GM06990 (cell line): ENCODE data around the gene COA1.

Source experiments
- DNase-seq: peaks from one replicate; pipeline ENCODE4 v3.0.0-alpha.2; 2011; ENCODE audit not compliant: insufficient read length; ENCODE audit errors: extremely low read depth
- H3K27me3 ChIP-seq: replicated peaks from 2 replicates; pipeline ENCODE4 v1.6.0; 2011; ENCODE audit warnings: low read length; ENCODE audit not compliant: control insufficient read depth, insufficient read depth
- H3K36me3 ChIP-seq: 2 replicates; pipeline ENCODE4 v1.5.1; 2011; ENCODE audit warnings: low read length; ENCODE audit not compliant: control insufficient read depth, insufficient read depth
- H3K4me3 ChIP-seq: replicated peaks from 2 replicates; pipeline ENCODE4 v1.5.1; 2011; ENCODE audit warnings: low read depth, mild to moderate bottlenecking, control low read depth, low read length
- CTCF ChIP-seq: IDR thresholded peaks from 2 replicates; pipeline ENCODE4 v1.5.1; 2011; ENCODE audit warnings: low read length, control low read depth, mild to moderate bottlenecking, inconsistent platforms; ENCODE audit not compliant: insufficient read depth, poor library complexity, severe bottlenecking

COA1 gene

DNA sequence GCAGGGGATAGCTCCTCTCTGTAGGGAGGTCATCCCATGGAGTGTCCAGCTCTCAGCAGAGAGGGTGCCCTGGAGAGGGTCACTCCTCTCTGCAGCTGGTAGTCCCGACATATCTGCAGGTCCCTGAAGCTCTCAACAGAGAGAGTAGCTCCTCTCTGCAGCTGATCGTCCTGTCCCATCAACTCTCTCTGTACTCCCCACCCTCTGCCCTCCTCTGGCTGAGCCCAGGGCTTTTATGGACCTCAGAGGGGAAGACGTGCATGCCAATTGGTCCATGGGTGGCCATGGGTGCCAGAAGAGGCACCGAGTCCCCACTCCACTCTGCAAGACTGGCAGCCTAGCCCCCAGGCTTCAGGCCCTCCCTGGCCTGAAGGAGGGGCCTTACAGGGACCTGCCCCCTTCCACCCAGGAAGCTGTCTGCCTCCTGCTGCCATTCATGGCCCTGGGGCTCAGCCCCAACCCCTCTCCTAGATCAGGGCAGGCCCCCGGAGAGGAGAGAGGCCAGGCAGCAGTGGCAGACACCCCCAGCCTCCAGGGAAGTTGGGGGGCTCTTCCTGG is 20.1 kb upstream of the COA1 start:
- DNase-seq, result no peak
- H3K36me3 ChIP-seq, result no peaks in the 10 kb centered on the region
- no peaks in the 10 kb centered on the region for H3K27me3 ChIP-seq
- H3K4me3 ChIP-seq, result no peak overlapping the region
- no peak for TF ChIP-seq CTCF

- no peak for TF ChIP-seq CTCF
- Histone ChIP-seq H3K4me3 (no peak overlapping the region), H3K36me3 (no peaks in the 10 kb centered on the region), H3K27me3 (no peaks in the 10 kb centered on the region)
- DNase-seq, result no peak
These were observed 18.2 kb upstream of the COA1 start for GRCh38 chr7:43747328-43748105.

DNA sequence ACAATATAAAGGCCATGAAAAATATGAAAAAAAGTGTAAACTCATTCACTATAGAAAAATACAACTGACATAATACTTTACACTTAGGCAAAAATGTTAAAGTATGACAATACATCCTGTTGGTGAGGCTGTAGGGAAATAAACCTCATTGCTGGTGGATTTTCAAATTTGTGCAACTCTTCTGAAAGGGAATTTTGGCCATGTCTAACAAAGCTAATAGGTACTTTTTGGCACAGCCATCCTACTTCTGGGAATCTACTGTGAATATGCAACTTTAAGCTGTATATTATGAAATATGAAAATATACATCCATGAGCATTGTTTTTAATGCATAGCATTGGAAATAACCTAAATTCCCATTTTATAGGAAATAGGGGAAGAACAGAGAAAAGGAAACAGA is 13.4 kb upstream of the COA1 start:
- TF ChIP-seq CTCF, result no peak

DNA sequence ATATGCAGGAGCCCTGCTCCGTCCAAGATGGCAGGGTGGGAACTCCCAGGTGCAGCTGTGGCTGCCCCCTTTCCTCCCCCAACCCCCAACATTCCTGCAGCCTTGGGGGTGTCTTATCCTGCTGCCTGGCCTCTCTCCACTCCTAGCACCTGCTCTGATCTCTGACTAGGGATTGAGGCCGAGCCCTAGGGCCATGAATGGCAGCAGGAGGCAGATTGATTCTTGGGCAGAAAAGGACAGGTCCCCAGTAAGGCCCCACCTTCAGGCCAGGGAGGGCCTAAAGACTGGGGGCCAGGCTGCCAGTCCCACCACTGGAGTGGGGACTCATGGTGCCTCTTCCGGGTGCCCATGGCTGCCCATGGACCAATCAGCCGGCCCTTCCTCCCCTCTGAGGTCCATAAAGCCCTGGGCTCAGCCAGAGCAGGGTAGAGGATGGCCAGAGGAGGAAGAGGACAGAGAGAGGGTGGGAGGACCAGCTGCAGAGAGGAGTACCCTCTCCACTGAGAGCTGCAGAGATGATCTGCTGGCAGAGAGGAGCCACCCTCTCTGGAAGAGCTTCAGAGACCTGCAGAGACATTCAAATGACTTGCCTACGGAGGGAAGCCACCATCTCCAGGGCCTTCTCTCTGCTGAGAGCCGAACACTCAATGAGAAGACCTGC is 8.3 kb upstream of the COA1 start:
- Histone ChIP-seq H3K36me3 (no peaks in the 10 kb centered on the region), H3K4me3 (no peak overlapping the region), H3K27me3 (no peaks in the 10 kb centered on the region)
- no peak for TF ChIP-seq CTCF
- no peak for DNase-seq

More for the DNA sequence above, 13.4 kb upstream of the COA1 start:
- H3K4me3 ChIP-seq, result no peak overlapping the region
- H3K27me3 ChIP-seq, result no peaks in the 10 kb centered on the region
- H3K36me3 ChIP-seq, result no peaks in the 10 kb centered on the region
- DNase-seq, result no peak

DNA sequence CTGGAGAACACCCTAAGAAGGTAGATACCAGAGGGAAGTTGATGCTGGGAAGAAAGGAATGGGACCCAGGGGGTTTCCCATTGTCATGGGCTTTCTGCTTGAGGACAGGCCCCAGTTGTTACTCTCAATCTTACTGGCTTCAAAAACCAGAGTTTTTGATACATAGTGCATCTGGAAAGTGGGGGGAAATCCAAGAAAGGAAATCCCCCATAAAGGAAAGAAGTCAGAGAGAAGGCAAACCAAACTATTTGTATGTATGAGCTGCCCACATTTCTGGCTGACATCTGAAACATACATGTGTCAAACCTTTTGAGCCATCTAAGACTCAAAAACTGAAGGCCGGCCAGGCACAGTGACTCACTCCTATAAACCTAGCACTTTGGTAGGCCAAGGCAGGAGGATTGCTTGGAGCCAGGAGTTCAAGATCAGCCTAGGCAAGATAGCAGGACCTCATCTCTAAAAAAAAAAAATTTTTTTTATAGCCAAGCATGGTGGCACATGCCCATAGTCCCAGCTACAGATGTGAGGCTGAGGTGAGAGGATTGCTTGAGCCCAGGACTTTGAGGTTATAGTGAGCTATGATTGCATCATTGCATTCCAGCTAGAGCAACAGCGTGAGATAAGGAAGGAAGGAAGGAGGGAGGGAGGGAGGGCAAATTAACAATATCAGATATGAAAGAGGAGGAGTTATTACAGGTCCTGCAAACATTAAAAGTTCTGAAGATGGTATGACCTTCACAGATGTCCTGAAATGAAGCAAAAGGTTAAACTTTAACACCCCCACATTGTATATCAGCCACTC is 6.7 kb upstream of the COA1 start:
- DNase-seq, result peak; percentile 70
- Histone ChIP-seq H3K36me3 (no peaks in the 10 kb centered on the region), H3K4me3 (no peak overlapping the region), H3K27me3 (no peaks in the 10 kb centered on the region)
- TF ChIP-seq CTCF, result no peak
